Activated gamma-delta T cell treated with Interleukin-2 at 50 U/mL for 16 hours (primary cell): ENCODE measurements around the gene NXNL2.

Experiments
- DNase-seq: peaks from one replicate; pipeline ENCODE4 v3.0.0-alpha.2; 2020

The NXNL2 gene

GRCh38 chr9:88534456-88535225, at the start of gene NXNL2:
TSS of gene NXNL2 (plus strand) at chr9:88535178. CDS start at chr9:88535435, 257 bp downstream.
- no peak for DNase-seq

- no peak for DNase-seq
Observed at GRCh38 chr9:88488166-88488565, 46.8 kb upstream of the NXNL2 start.

DNA sequence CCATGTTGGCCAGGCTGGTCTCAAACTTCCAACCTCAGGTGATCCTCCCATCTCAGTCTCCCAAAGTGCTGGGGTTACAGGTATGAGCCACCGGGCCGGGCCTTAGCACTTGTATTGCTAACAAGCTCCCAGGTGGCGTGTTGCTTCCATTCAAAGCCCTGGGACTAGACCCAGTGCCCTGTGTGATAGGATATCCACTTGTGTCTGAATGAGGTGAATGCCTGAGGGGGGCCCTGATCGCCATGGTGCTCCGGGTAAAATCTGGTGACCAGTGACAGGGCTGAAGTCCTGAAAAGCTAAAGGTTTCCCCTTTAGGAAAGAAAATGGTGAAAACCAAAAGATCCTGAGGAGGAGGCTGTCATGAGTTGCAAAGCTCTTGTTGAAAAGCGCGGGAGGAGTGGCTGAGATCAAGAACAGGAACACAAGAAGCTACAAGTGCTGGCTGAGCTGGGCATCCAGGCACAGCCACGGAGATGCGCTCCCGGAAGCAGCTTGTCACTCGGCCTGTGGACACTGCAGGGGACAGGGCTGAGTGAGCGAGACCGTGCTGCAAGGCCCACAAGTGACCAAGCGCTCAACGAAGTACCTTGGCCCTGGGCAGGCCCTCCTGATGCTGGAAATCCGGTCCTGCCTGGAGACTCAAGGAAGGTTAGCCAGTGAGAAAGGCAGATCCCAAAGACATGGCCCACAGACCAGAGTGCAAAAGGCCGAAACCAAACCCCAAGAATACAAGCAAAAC, 39.8 kb upstream of the NXNL2 start:
- DNase-seq, result no peak

- DNase-seq, result no peak
Observed at GRCh38 chr9:88497224-88497623, 37.8 kb upstream of the NXNL2 start.

GRCh38 chr9:88498880-88499279, 36.1 kb upstream of the NXNL2 start:
- no peak for DNase-seq

- DNase-seq, result no peak
Observed at GRCh38 chr9:88501086-88501485, 33.9 kb upstream of the NXNL2 start.

DNA sequence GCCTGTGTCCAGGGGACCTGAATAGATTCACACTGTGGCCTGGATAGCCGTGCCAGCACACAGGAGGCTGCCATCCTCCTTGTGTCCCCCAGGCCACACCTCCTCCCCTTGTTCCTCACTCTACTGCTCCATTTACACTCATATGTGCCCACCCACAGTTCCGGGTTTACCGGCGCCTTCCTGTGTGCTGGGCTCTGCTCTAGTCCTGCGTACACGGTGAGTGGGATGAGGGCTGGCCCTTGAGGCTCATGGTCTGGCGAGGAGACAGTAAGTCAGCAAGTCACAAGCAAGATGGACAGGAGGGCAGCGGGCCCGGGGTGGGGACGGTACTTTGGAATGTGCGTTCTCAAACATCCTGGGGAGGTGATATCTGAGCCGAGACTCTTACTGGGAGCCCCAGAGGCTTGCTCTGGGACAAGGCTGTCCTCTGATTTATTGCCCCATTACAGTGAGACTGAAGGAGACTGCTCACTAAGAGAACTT, 32.4 kb upstream of the NXNL2 start:
- DNase-seq, result no peak

GRCh38 chr9:88503081-88503844, 31.7 kb upstream of the NXNL2 start:
- DNase-seq, result no peak

GRCh38 chr9:88503845-88504764, 30.9 kb upstream of the NXNL2 start:
- no peak for DNase-seq

GRCh38 chr9:88508326-88508725, 26.7 kb upstream of the NXNL2 start:
- no peak for DNase-seq

DNA sequence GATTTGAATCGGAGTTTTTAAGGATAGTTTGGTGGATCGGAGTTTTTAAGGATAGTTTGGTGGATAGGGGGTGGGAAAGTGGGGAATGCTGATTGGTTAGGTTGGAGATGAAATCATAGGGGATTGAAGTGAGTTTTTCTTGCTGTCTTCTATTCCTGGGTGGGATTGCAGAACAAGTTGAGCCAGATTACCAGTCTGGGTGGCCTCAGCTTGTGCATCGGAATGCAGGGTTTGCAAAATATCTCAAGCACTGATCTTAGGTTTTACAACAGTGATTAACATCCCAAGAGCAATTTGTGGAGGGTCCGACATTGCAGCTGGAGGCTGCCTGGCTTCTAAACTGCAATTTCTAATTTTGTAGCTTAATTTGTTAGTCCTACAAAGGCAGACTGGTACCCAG, 23.1 kb upstream of the NXNL2 start:
- no peak for DNase-seq

DNA sequence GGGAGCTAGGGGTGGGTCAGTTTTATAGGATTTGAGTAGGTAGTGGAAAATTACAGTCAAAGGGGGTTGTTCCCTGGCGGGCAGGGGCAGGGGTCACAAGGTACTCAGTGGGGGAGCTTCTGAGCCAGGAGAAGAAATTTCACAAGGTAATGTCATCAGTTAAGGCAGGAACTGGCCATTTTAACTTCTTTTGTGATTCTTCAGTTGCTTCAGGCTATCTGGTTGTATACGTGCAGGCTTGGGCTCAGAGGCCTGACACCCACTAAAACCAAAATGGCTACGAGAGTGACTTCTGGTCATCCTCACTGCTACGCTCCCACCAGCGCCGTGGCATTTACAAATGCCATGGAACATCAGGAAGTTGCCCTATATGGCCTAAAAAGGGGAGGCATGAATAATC, 20.7 kb upstream of the NXNL2 start:
- DNase-seq, result no peak

- DNase-seq, result no peak
Observed at GRCh38 chr9:88521308-88521707, 13.7 kb upstream of the NXNL2 start.

GRCh38 chr9:88522360-88522759, 12.6 kb upstream of the NXNL2 start:
- DNase-seq, result no peak

DNA sequence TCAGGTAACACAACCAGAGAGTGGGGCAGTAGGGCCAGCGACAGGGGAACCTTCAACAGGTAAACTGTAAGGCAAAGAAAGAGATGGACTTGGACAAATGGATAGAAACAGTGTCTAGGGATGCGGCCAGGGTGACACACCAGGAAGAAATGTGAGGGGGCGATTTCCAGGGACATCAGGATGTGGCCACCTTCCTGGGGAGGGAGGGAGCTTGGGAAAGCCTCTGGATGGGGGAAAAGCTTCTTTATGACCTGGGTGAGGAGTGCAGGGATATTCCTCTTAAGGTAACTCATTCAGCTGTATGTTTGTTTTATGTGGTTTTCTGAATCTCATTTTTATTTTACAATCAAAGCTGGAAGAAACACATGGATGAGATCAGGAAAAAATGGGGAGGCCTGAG, 11.9 kb upstream of the NXNL2 start:
- DNase-seq, result no peak

DNA sequence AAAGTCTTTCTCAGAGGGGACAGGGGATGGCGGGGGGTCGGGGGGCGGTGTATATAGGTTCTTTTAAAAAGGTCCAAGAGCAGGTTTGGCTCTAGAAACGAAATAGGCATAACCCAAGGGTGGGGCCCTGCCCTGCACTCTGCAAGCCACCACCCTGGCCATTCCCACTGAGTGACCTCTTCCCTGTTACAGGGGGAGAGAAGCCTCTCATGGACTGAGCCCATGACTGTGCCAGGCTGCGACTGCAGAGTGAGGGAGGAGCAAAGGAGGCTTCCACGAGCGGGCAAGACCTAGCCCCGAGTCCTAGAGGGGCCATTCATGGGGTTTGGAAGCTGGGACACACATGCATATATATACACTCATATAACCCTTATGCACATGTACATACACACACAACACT, 10.1 kb upstream of the NXNL2 start:
- no peak for DNase-seq

- no peak for DNase-seq
Observed at GRCh38 chr9:88527618-88528017, 7.4 kb upstream of the NXNL2 start.

DNA sequence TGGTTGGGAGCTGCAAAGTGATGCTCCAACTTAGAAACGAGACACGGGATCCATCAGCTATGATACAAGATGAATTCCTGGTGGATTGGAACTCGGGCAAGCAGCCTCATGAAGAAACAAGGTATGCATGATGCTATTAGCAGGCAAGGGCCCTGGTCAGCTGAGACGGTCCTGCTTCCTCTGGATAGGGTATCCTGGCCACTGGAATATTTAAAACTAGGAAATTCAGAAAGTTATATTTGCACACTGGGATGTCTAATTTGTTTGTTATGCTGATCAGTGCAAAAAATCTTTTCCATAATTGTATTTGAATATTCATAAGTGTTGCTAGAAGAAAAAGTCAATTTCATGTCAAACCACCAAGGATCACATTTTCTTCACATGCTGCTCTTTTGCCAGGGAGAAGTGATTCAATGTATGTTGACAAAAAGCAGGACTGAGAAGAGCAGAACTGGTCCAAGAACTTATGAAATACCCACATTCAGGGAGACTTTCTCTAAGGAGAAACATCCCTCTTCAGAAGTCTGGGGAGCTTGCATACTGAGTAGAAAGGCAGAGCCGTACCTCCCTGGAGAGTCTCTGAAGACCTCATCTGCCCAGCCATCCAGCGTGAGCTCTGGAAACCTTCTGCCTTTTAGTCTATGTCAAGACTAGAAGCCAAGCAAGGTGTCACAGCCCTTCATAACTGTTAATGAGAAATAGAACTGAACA, 6.7 kb upstream of the NXNL2 start:
- no peak for DNase-seq

DNA sequence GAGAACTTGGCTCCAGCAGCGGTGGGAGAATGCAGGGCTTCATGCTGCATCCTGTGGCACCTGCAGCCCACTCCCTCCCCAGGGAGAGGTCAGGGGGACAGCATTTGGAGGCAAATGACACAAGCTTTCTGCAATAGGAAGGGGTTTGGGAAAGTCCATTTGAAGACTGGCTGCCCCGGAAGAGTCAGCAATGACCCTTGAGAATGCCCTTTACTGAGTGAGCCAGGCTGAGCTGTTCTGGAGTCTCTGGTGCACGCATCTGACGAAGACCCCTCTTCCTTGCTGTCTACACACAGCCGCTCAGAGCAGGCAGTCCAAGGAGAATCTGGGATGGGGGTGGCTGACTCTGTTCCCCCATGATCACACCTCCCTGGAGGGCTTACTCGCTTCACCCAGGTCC, 5.5 kb upstream of the NXNL2 start:
- no peak for DNase-seq

GRCh38 chr9:88530051-88530450, 4.9 kb upstream of the NXNL2 start:
- no peak for DNase-seq

GRCh38 chr9:88531920-88532698, 2.9 kb upstream of the NXNL2 start:
- DNase-seq, result no peak
